GM21576 (cell line): ENCODE measurements around the gene EED.
"Not testable (repeated sequence)": the region's sequence is repeated elsewhere in the genome, so short reads cannot be mapped to it uniquely, and the experiment has no call there.

Source experiments
- ATAC-seq: cut with Tn5 transposase; IDR thresholded peaks from one replicate; pipeline ENCODE4 v1.9.1; 2021; ENCODE audit warnings: mild to moderate bottlenecking, moderate library complexity; ENCODE audit not compliant: unreplicated experiment

The EED gene

GRCh38 chr11:86218125-86219084, 26.1 kb upstream of the EED start:
- ATAC-seq: peak; percentile 42

GRCh38 chr11:86219311-86220193, 25.0 kb upstream of the EED start:
- peak; percentile 66 for ATAC-seq

- ATAC-seq: no peak
Measured at GRCh38 chr11:86220653-86221052, 23.9 kb upstream of the EED start.

GRCh38 chr11:86222081-86222480, 22.5 kb upstream of the EED start:
- ATAC-seq: no peak

- ATAC-seq: not testable (repeated sequence)
Measured at GRCh38 chr11:86224575-86224974, 20.0 kb upstream of the EED start.

GRCh38 chr11:86225344-86225743, 19.2 kb upstream of the EED start:
- not testable (repeated sequence) for ATAC-seq

- no peak for ATAC-seq
Measured at GRCh38 chr11:86228269-86229038, 16.1 kb upstream of the EED start.

- not testable (repeated sequence) for ATAC-seq
Measured at GRCh38 chr11:86229039-86229330, 15.6 kb upstream of the EED start.

GRCh38 chr11:86230179-86230804, 14.3 kb upstream of the EED start:
- ATAC-seq: no peak

- ATAC-seq: no peak
Measured at GRCh38 chr11:86230921-86231434, 13.6 kb upstream of the EED start.

GRCh38 chr11:86232556-86232955, 12.0 kb upstream of the EED start:
- no peak for ATAC-seq

GRCh38 chr11:86234831-86235461, 9.6 kb upstream of the EED start:
- ATAC-seq: no peak

- no peak for ATAC-seq
Measured at GRCh38 chr11:86237267-86237804, 7.2 kb upstream of the EED start.

GRCh38 chr11:86240164-86240563, 4.4 kb upstream of the EED start:
- no peak for ATAC-seq

- ATAC-seq: no peak
Measured at GRCh38 chr11:86241956-86242535, 2.5 kb upstream of the EED start.

GRCh38 chr11:86243396-86243795, 1.2 kb upstream of the EED start:
- no peak for ATAC-seq

- peak; percentile 61 for ATAC-seq
Measured at GRCh38 chr11:86244063-86244521, 461 bp upstream of the EED start.

- peak; percentile 3 for ATAC-seq
Measured at GRCh38 chr11:86245369-86246292, 1.1 kb downstream of the EED start.
